Measurements from ENCODE around the gene CRNN.

CRNN gene

DNA sequence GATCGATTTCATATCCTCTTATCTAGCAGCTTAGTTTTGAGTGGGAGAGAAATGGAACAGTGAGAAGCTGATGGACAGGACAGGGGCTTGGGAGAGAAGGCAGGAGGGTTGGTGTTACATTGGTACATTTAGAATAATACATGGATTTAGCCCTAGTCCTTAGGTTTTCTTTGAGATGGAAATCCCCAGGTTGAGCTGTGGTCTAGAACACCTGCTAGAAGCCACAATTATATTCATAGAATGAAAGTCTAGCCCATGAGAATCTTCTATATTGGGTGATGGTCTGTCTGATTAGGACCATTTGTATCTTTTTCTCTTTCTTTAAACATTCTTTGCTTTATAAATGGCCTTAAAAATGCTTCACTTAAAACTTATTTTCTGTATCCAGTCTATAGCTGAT, 19.9 kb downstream of the CRNN start:
- TF ChIP-seq, protein P1, sequence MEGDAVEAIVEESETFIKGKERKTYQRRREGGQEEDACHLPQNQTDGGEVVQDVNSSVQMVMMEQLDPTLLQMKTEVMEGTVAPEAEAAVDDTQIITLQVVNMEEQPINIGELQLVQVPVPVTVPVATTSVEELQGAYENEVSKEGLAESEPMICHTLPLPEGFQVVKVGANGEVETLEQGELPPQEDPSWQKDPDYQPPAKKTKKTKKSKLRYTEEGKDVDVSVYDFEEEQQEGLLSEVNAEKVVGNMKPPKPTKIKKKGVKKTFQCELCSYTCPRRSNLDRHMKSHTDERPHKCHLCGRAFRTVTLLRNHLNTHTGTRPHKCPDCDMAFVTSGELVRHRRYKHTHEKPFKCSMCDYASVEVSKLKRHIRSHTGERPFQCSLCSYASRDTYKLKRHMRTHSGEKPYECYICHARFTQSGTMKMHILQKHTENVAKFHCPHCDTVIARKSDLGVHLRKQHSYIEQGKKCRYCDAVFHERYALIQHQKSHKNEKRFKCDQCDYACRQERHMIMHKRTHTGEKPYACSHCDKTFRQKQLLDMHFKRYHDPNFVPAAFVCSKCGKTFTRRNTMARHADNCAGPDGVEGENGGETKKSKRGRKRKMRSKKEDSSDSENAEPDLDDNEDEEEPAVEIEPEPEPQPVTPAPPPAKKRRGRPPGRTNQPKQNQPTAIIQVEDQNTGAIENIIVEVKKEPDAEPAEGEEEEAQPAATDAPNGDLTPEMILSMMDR (IDR thresholded peaks at IDR 0.05; ENCODE audit: borderline replicate concordance, control extremely low read depth, extremely low read depth, insufficient read depth, missing control alignments), result no peak
- in situ Hi-C loops (cut with MboI; ENCODE audit: low sequenced_read_pairs, unreplicated experiment), result no loop called here
- DNase-seq (ENCODE audit: low spot score), result no peak

DNA sequence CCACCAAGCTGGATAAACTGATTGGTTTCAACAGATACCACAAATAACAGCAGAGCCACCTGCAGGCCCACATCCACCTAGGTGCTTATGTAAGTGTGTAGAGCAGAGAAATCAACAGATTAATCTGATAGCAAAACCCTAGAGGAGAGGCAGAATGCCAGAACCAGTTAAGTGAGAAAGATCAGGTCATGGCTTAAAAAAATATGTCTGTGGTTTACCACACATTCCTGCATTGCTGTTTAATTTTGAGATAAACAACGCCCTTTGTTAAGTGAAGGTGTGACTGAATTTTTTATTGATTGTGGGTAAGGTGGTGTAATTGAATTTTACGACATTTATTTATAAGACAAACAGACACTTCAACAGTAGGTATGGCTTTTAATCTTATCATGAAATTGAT, 21.2 kb downstream of the CRNN start:
- in situ Hi-C loops (cut with MboI; ENCODE audit: low sequenced_read_pairs, unreplicated experiment), result no loop called here
- TF ChIP-seq, protein P1 (IDR thresholded peaks at IDR 0.05; ENCODE audit: borderline replicate concordance, control extremely low read depth, extremely low read depth, insufficient read depth, missing control alignments), result no peak

DNA sequence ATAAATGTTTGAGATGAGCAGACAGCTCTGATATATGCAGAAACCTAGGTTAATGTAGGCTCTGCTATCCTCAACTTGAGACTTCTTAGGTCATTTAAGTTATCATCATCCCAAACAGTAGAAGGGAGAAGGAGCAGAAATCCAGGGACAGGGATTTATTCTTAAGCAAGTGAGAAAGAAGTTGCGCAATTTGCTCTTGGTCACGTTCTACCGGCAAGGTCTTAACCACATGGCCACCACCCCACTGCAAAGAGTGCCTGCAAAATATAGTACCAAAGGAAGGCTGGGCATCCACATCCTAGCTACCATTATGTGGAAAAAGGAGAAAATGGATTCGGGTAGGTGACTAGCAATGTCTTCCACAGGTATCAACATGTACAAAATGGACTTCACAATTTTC, 25.2 kb downstream of the CRNN start:
- in situ Hi-C loops (cut with MboI; ENCODE audit: low sequenced_read_pairs, unreplicated experiment), result no loop called here
- TF ChIP-seq, protein P1 (IDR thresholded peaks at IDR 0.05; ENCODE audit: borderline replicate concordance, control extremely low read depth, extremely low read depth, insufficient read depth, missing control alignments), result no peak
- no peak for DNase-seq (ENCODE audit: low spot score)

More for the DNA sequence above, 21.2 kb downstream of the CRNN start:
- DNase-seq (ENCODE audit: low spot score), result no peak

DNA sequence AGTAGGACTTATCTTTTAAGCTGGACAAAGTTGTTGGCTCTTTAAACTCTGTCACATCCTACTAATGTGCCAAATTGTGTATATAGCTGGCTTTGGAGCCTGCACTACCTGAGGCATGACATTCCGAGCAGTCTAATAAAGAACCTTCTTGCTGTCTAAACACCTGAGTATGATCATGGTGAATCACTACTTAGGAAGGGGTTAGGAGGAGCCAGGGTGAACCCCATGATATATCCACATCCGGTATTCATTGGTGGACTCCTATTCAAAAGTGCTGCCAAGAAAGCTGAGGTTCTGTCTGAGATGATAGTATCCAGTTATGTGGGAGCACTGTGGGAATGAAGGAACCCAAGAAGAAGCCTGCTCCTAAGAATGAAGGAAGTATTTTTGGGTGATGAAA, 27.1 kb downstream of the CRNN start:
- TF ChIP-seq, protein P1 (IDR thresholded peaks at IDR 0.05; ENCODE audit: borderline replicate concordance, control extremely low read depth, extremely low read depth, insufficient read depth, missing control alignments), result no peak
- in situ Hi-C loops (cut with MboI; ENCODE audit: low sequenced_read_pairs, unreplicated experiment), result no loop called here

DNA sequence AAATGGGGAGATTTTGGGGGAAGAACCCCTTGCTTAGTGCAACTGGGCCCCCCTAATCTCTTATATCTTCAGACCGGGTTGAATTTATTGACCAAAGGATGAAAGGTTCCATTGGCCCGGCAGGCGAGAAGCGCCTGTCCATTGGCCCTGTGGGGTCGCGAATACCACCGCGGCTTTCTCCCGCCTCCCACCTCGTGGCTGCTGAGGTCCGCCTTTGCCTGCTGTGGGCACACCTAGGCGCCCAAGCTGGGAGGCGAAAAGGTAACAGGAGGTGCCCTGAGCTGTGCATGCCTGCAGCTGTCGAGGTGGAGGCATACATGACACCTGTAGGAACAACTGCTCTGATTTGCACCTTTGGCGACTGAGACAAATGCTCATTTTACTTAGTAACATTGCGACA, 33.1 kb downstream of the CRNN start:
- in situ Hi-C loops (cut with MboI; ENCODE audit: low sequenced_read_pairs, unreplicated experiment), result no loop called here
- TF ChIP-seq, protein P1 (IDR thresholded peaks at IDR 0.05; ENCODE audit: borderline replicate concordance, control extremely low read depth, extremely low read depth, insufficient read depth, missing control alignments), result no peak
- DNase-seq (ENCODE audit: low spot score), result no peak

More for the DNA sequence above, 27.1 kb downstream of the CRNN start:
- DNase-seq (ENCODE audit: low spot score), result no peak

DNA sequence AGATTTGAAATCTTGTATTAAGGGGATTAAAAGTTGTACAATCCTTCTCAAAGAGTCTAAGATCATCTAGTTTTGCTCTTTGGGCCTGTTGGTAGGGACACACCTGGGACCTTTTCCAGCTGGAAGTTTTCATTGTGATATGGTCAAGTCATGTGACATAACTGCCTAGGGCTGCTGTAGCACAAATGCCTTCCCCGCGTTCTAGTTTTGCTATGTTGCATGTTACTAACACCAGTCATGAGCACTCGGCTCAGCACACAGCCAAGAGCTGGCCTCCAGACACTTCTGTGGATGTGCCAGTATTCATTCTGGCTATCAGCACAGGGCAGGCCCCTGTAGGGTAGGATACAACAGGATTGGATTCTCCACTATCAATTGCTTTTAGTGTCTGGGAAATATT, 39.6 kb downstream of the CRNN start:
- TF ChIP-seq, protein P1 (IDR thresholded peaks at IDR 0.05; ENCODE audit: borderline replicate concordance, control extremely low read depth, extremely low read depth, insufficient read depth, missing control alignments), result no peak
- in situ Hi-C loops (cut with MboI; ENCODE audit: low sequenced_read_pairs, unreplicated experiment), result no loop called here
- DNase-seq (ENCODE audit: low spot score), result no peak

DNA sequence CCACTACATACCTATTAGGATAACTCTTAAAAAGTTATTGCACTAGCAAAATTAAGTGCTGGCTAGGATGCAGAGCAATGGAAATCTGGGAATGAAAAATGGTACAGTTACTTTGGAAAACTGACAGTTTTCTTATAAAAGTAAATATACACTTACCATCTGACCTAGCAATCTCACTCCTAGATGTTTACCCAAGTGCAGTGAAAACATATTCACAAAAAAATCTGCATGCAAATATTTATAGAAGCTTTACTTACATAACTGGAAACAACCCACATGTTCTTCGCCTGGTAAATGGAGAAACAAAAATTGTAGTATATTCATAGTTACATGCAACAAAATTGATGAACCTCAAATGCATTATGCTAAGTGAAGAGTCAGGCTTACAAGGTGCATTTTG, 41.4 kb downstream of the CRNN start:
- DNase-seq (ENCODE audit: low spot score), result no peak
- in situ Hi-C loops (cut with MboI; ENCODE audit: low sequenced_read_pairs, unreplicated experiment), result no loop called here
- TF ChIP-seq, protein P1 (IDR thresholded peaks at IDR 0.05; ENCODE audit: borderline replicate concordance, control extremely low read depth, extremely low read depth, insufficient read depth, missing control alignments), result no peak
